LNCaP clone FGC (cell line): ENCODE measurements around the gene NPVF.
A peak's percentile ranks its signal among the peaks of the same experiment; 100 is the strongest.

Experiments used
- DNase-seq: peaks from one replicate; pipeline ENCODE4 v3.0.0-alpha.2; 2011; ENCODE audit warnings: low read depth
- H3K4me3 ChIP-seq: 2 replicates; pipeline ENCODE4 v1.5.1; 2011; ENCODE audit warnings: mild to moderate bottlenecking, low read depth, low read length, control low read depth
- TF ChIP-seq, protein P1 (sequence below): IDR thresholded peaks from 2 replicates; pipeline ENCODE4 v1.5.1; 2012; ENCODE audit warnings: mild to moderate bottlenecking; ENCODE audit not compliant: control insufficient read depth, insufficient read depth; ENCODE audit errors: extremely low read depth

Gene NPVF

DNA sequence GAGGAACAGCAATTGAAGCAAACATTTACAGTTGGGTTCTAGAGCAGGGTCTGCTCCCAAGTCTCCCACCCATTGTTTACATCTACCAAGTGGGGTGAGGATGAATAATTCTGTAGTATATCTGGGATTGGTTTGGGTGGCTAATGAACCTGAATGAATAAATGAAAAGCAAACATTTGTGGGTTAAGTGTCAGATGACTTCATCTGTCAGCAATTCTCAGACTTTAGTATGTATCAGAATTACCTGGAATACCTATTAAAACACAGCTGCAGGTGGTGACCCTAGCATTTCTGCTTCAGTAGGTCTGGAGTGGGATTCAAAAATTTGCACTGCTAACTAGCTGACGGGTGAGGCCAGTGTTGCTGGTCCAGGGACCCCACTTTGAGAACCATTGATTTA, 18.0 kb upstream of the NPVF start:
- no peak overlapping the region for H3K4me3 ChIP-seq
- DNase-seq = no peak
- TF ChIP-seq, protein P1, sequence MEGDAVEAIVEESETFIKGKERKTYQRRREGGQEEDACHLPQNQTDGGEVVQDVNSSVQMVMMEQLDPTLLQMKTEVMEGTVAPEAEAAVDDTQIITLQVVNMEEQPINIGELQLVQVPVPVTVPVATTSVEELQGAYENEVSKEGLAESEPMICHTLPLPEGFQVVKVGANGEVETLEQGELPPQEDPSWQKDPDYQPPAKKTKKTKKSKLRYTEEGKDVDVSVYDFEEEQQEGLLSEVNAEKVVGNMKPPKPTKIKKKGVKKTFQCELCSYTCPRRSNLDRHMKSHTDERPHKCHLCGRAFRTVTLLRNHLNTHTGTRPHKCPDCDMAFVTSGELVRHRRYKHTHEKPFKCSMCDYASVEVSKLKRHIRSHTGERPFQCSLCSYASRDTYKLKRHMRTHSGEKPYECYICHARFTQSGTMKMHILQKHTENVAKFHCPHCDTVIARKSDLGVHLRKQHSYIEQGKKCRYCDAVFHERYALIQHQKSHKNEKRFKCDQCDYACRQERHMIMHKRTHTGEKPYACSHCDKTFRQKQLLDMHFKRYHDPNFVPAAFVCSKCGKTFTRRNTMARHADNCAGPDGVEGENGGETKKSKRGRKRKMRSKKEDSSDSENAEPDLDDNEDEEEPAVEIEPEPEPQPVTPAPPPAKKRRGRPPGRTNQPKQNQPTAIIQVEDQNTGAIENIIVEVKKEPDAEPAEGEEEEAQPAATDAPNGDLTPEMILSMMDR = no peak

DNA sequence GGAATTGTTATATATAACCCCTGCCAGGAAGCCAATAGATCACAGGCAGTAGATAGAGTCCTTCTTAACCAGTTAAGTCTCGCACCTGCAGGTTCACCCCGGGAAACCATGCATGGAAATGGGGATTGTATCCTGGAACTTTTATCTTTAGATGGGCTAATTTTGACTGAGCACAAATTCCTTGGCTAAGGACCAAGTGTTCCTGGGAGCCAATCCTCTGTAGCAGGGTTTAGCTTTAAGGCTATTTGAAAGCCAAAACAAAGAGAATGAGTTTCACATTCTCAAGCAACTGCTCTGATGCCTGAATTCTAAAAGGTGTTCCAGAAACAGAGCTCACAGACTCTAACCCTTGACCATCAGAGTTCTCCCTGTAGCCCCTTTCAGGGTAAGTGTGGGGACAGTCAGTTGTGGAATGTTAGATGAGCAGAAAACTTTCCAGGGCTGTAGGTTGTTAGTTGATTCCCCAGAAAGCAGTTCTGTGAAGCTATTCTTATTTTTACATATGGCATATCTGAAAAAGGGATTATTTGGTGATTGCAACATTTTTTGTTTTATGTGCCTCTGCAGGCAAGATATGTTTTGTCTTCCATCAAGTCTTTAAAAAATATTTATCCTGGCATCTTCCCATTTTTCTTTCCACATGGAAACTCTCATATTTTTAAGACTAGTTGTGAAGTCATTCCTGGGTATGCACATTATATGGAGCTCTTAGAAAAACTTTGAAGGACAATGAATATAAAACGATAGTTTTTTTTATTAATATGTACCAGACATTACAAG, 16.2 kb upstream of the NPVF start:
- no peak for DNase-seq
- no peak overlapping the region for H3K4me3 ChIP-seq
- TF ChIP-seq, protein P1 = no peak

DNA sequence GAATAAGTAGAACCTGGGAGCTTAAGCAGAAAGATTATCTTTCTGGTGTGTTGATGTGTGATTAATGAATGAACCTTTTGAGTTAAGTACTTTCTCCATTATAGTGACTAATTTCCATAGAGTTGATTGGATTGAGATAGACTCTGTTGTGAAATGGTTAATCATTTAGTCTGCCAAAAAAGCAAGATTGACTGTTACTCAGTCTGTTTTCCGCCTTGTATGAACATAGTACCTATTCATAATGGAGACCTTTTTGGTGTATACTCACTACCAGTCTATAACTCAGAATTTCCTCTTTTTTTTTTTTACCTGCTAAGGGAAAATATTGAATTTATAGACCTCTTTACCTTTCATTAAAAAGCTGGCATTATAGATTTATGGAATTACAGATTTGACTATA, 14.4 kb upstream of the NPVF start:
- H3K4me3 ChIP-seq = no peak overlapping the region
- TF ChIP-seq, protein P1 = no peak
- no peak for DNase-seq

DNA sequence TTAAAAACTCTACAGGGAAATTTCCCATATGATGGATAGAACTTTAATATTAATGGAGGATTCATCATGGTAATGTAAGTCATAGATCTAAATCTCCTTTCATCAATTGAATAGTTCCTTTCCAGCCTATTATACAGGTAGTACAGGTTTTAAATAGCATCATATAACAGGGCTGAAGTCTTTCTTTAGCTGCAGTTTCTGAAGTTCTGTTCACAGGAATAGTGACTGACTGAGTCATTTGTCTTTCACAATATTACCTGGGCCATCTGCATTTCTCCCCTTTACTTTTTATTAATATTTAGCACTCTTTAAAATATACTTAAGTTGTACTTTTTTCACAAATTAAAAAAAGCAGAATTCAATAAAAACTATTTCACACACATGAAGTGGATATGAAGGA, 12.6 kb upstream of the NPVF start:
- no peak overlapping the region for H3K4me3 ChIP-seq
- no peak for DNase-seq
- TF ChIP-seq, protein P1 = no peak

DNA sequence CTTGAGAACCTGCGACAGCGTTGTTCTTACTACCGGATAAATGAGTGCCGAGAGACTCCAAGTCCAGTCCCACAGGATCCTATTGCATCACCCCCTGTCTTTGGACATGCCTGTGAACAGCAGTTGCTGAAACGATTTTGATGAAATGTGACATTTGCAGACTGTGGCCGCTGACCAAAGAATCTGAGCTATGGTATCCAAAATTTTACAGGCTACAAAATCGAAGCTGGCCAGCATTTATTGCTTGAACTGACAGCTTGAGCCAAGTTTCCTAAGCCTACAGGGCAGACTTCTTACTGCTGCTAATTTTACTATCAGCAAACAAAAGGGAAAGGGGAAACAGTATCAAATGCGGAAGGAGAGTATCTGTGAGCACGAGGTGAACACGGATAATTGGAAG, 12.1 kb upstream of the NPVF start:
- no peak overlapping the region for H3K4me3 ChIP-seq
- DNase-seq = peak; percentile 70
- TF ChIP-seq, protein P1 = no peak

DNA sequence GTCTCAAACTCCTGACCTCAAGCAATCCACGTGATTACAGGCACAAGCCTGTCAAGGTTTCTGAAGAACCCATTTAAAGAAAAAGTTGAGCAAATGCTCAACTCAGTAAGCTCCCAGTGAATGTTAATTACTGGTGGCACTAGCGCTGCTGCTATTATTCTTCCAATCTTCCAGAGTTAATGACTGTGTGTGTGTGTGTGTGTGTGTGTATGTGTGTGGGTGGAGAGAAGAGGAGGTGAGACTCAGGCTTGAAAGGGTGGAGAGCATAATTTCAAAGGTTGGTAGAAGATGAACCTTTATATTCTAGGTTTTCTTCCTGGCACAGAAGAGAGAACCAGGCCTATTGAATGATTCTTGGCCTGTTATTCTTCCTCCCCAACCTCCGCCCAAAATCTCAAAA, 11.6 kb upstream of the NPVF start:
- H3K4me3 ChIP-seq = no peak overlapping the region
- no peak for DNase-seq
- TF ChIP-seq, protein P1 = no peak
